Measurements from ENCODE around the gene CACNA1B. TPM values are rescaled to one million over a fixed set of nuclear protein-coding genes. Genes with fewer than 3 reads are reported as not detected.

The CACNA1B gene
- total and polyA plus RNA-seq, 3 donors from 2014 or later: 7.6 to 15.7 (median 11.0) TPM

GRCh38 chr9:137865581-137866145, 11.9 kb upstream of the CACNA1B start:
- no peaks in the 10 kb centered on the region for H3K4me1 ChIP-seq
- no peaks in the 10 kb centered on the region for H3K36me3 ChIP-seq (ENCODE audit: low read depth, missing control alignments)
- H3K27ac ChIP-seq: no peak overlapping the region
- TF ChIP-seq POLR2A (IDR thresholded peaks at IDR 0.05) (no peak), CTCF (IDR thresholded peaks at IDR 0.05) (no peak)
- no peak for DNase-seq
- intact Hi-C loops (cut with DNase I; ENCODE audit: low total_unique reads): no loop called here
- H3K9me3 ChIP-seq: no peaks in the 10 kb centered on the region
- no peak overlapping the region for H3K4me3 ChIP-seq
- 58 to 76% methylated on average over 18 of the region's 18 CpGs for WGBS, 2 donors
- no peaks in the 10 kb centered on the region for H3K27me3 ChIP-seq

- 71 to 73% methylated on average over 21 of the region's 21 CpGs for WGBS, 2 donors
- TF ChIP-seq POLR2A (IDR thresholded peaks at IDR 0.05) (no peak), CTCF (IDR thresholded peaks at IDR 0.05) (no peak)
- no peaks in the 10 kb centered on the region for H3K9me3 ChIP-seq
- no peak for DNase-seq
- H3K27ac ChIP-seq: no peak overlapping the region
- H3K36me3 ChIP-seq (ENCODE audit: low read depth, missing control alignments): no peaks in the 10 kb centered on the region
- intact Hi-C loops (cut with DNase I; ENCODE audit: low total_unique reads): no loop called here
- no peak overlapping the region for H3K4me3 ChIP-seq
- H3K4me1 ChIP-seq: no peaks in the 10 kb centered on the region
- no peaks in the 10 kb centered on the region for H3K27me3 ChIP-seq
Observed at GRCh38 chr9:137866226-137867141, 11.1 kb upstream of the CACNA1B start.

GRCh38 chr9:137870432-137870831, 7.2 kb upstream of the CACNA1B start:
- no peaks in the 10 kb centered on the region for H3K27me3 ChIP-seq
- intact Hi-C loops (cut with DNase I; ENCODE audit: low total_unique reads): no loop called here
- no peak overlapping the region for H3K27ac ChIP-seq
- DNase-seq: no peak
- no peaks in the 10 kb centered on the region for H3K9me3 ChIP-seq
- WGBS, 2 donors: 85 to 92% methylated on average over 3 of the region's 3 CpGs
- no peaks in the 10 kb centered on the region for H3K36me3 ChIP-seq (ENCODE audit: low read depth, missing control alignments)
- TF ChIP-seq CTCF (IDR thresholded peaks at IDR 0.05) (no peak), POLR2A (IDR thresholded peaks at IDR 0.05) (no peak)
- no peak overlapping the region for H3K4me3 ChIP-seq
- H3K4me1 ChIP-seq: no peaks in the 10 kb centered on the region

- no peaks in the 10 kb centered on the region for H3K36me3 ChIP-seq (ENCODE audit: low read depth, missing control alignments)
- H3K27ac ChIP-seq: no peak overlapping the region
- DNase-seq: no peak
- no peaks in the 10 kb centered on the region for H3K27me3 ChIP-seq
- intact Hi-C loops (cut with DNase I; ENCODE audit: low total_unique reads): no loop called here
- no peak for TF ChIP-seq POLR2A (IDR thresholded peaks at IDR 0.05)
- TF ChIP-seq CTCF (IDR thresholded peaks at IDR 0.05): no peak
- H3K9me3 ChIP-seq: no peaks in the 10 kb centered on the region
- WGBS, 2 donors: 80 to 86% methylated on average over 10 of the region's 10 CpGs
- no peaks in the 10 kb centered on the region for H3K4me1 ChIP-seq
- no peak overlapping the region for H3K4me3 ChIP-seq
Observed at GRCh38 chr9:137872296-137872695, 5.3 kb upstream of the CACNA1B start.

Data from testis (tissue), 3 donors.